ENCODE measurements around the gene HDGF.

- TF ChIP-seq POU2F2 (IDR thresholded peaks at IDR 0.05; ENCODE audit: low read depth, low read length), result no peak
- TF ChIP-seq POLR2AphosphoS5 (IDR thresholded peaks at IDR 0.05; ENCODE audit: low read depth, low read length), result no peak
- TF ChIP-seq TAF1 (IDR thresholded peaks at IDR 0.05; ENCODE audit: low read depth, low read length), result no peak
- no peak for TF ChIP-seq SPI1 (IDR thresholded peaks at IDR 0.05; ENCODE audit: low read depth, low read length)
Observed at GRCh38 chr1:156743367-156744302, 7.8 kb downstream of the HDGF start.

Measured in GM12891 (cell line).